SK-N-SH (cell line): ENCODE measurements around the gene HSD11B2.

ENCODE experiments used
- CHD2 ChIP-seq: fragments of 150-350 bp; IDR thresholded peaks from 2 replicates; pipeline ENCODE4 v1.6.1; 2018; ENCODE audit warnings: low read length; ENCODE audit not compliant: partially characterized antibody
- MXI1 ChIP-seq: IDR thresholded peaks from 2 replicates; pipeline ENCODE4 v1.6.1; 2012; ENCODE audit warnings: mild to moderate bottlenecking, low read depth, low read length, improper control_type of control experiment
- POLR2AphosphoS5 ChIP-seq: IDR thresholded peaks from 2 replicates; pipeline ENCODE4 v1.6.1; 2012; ENCODE audit warnings: low read depth, low read length
- RAD21 ChIP-seq: IDR thresholded peaks from 2 replicates; pipeline ENCODE4 v1.6.1; 2012; ENCODE audit warnings: mild to moderate bottlenecking, low read length
- TAF1 ChIP-seq: IDR thresholded peaks from 2 replicates; pipeline ENCODE4 v1.6.1; 2012; ENCODE audit warnings: low read depth, mild to moderate bottlenecking, low read length, moderate library complexity, borderline replicate concordance
- TF ChIP-seq, protein P1 (sequence below): IDR thresholded peaks from 2 replicates; pipeline ENCODE4 v1.6.1; 2012; ENCODE audit warnings: mild to moderate bottlenecking, low read depth, low read length, moderate library complexity
- TF ChIP-seq, protein P2 (sequence below): fragments of 200-600 bp; sonication (generic); IDR thresholded peaks from 2 replicates; pipeline ENCODE4 v1.6.1; 2017; ENCODE audit warnings: antibody characterized with exemption, mild to moderate bottlenecking, moderate library complexity

DNA sequence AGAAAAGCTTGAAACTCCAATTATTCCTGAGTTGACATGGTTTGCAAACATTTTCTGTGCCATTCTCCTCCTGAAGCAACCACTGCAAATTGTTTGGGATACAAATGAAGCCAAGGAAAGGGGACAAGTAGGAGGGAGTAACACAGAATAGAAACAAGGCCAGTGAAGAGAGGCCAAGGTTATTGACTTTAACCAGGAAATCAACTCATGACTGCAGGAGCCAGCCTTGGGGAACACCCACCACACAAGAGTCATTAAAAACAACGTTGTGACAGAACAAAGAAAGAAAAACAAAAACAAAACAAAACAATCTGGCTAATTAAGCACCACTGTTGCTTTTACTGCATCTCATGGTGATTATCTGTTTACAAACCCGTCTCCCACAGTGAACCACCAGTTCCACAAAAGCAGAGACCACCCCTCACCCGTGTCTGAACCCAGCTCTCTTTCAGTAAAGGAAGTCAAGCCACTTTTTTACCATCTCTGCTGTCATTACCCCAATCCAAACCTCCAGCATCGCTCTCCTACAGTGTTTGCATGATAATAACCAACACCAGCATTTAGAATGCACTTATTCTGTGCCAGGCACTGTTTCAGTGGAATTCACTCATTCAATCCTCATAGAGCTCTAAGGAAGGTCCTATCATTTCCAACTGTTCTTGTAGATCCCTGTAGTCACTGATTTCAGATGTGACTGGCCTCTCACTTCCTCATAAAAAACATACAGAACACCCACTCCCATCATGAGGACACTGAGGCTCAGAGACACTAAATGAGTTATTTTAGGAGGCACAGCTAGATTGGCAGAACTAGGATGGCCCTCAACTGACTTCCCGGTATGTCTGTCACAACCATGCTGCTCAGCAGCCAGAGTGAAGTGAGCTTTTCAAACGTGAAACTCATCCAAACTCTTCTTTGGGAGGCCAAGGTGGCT is 16.7 kb upstream of the HSD11B2 start:
- TF ChIP-seq CHD2 (no peak), TAF1 (no peak), MXI1 (no peak), RAD21 (no peak), POLR2AphosphoS5 (no peak)
- TF ChIP-seq, protein P1, sequence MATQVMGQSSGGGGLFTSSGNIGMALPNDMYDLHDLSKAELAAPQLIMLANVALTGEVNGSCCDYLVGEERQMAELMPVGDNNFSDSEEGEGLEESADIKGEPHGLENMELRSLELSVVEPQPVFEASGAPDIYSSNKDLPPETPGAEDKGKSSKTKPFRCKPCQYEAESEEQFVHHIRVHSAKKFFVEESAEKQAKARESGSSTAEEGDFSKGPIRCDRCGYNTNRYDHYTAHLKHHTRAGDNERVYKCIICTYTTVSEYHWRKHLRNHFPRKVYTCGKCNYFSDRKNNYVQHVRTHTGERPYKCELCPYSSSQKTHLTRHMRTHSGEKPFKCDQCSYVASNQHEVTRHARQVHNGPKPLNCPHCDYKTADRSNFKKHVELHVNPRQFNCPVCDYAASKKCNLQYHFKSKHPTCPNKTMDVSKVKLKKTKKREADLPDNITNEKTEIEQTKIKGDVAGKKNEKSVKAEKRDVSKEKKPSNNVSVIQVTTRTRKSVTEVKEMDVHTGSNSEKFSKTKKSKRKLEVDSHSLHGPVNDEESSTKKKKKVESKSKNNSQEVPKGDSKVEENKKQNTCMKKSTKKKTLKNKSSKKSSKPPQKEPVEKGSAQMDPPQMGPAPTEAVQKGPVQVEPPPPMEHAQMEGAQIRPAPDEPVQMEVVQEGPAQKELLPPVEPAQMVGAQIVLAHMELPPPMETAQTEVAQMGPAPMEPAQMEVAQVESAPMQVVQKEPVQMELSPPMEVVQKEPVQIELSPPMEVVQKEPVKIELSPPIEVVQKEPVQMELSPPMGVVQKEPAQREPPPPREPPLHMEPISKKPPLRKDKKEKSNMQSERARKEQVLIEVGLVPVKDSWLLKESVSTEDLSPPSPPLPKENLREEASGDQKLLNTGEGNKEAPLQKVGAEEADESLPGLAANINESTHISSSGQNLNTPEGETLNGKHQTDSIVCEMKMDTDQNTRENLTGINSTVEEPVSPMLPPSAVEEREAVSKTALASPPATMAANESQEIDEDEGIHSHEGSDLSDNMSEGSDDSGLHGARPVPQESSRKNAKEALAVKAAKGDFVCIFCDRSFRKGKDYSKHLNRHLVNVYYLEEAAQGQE: no peak
- TF ChIP-seq, protein P2, sequence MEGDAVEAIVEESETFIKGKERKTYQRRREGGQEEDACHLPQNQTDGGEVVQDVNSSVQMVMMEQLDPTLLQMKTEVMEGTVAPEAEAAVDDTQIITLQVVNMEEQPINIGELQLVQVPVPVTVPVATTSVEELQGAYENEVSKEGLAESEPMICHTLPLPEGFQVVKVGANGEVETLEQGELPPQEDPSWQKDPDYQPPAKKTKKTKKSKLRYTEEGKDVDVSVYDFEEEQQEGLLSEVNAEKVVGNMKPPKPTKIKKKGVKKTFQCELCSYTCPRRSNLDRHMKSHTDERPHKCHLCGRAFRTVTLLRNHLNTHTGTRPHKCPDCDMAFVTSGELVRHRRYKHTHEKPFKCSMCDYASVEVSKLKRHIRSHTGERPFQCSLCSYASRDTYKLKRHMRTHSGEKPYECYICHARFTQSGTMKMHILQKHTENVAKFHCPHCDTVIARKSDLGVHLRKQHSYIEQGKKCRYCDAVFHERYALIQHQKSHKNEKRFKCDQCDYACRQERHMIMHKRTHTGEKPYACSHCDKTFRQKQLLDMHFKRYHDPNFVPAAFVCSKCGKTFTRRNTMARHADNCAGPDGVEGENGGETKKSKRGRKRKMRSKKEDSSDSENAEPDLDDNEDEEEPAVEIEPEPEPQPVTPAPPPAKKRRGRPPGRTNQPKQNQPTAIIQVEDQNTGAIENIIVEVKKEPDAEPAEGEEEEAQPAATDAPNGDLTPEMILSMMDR: no peak
